Stimulated activated CD8-positive, alpha-beta memory T cell treated with anti-CD3 and anti-CD28 coated beads, Interleukin-4, amount 100 ng/mL, for 24 hours (primary cell): ENCODE measurements around the gene PRTN3.

Experiments used
- DNase-seq: peaks from one replicate; pipeline ENCODE4 v3.0.0-alpha.2; 2020; ENCODE audit warnings: low read depth

PRTN3 gene

GRCh38 chr19:840519-841206 is at the start of gene PRTN3:
Gene PRTN3 (plus strand): TSS chr19:840999. CDS start chr19:841009, 10 bp downstream.
- DNase-seq: no peak

DNA sequence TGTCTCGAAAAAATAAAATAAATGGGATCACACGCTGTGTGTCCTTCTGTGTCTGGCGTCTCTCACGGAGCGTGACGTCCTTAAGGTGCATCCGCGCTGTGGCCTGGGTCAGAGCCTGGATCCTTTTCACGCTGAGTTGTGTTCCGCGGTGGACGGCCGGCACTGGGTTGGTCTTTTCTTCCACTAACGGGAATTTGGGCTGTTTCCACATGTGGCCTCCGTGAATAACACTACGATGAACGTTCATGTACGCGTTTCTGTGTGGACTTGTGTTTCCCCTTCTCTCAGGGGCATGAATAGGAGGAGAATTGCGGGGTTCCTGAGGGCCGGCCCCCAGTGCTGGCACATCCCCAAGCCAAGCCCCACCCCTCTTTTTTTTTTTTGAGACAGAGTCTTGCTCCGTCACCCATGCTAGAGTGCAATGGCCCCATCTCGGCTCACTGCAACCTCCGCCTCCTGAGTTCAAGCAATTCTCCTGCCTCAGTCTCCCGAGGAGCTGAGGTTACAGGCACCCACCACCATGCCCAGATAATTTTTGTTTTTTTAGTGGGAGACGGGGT is 49.7 kb upstream of the PRTN3 start:
- no peak for DNase-seq

DNA sequence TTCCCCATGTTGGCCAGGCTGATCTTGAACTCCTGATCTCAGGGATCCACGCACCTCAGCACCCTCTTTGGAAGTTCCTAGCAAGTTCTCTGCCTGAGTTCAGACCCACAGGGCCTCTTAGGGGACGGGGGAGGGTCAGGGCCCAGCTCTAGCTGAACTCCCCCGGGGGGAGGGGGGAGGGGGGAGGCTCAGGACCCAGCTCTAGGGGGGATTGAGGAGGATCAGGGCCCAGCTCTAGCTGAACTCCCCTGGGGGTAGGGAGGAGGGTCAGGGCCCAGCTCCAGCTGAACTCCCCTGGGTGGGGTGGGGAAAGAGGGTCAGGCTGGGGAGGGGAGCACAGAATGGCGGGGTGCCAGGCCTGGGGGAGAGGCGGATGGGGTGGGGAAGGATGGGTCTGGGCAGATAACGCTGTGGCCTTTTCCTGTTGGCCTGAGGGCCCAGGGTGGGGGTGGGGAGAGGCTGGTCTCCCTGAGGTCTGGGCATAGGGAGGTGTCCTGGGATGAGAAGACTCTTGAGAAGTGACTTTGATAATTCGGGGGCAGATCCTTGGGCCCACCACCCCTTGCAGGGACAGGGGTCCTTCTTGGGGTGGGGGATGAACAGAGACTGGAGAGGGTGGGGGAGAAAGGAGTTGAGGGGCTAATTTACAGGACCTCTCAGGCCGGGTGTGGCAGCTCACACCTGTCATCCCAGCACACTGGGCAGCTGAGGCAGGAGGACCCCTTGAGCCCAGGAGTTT is 49.1 kb upstream of the PRTN3 start:
- DNase-seq: no peak

DNA sequence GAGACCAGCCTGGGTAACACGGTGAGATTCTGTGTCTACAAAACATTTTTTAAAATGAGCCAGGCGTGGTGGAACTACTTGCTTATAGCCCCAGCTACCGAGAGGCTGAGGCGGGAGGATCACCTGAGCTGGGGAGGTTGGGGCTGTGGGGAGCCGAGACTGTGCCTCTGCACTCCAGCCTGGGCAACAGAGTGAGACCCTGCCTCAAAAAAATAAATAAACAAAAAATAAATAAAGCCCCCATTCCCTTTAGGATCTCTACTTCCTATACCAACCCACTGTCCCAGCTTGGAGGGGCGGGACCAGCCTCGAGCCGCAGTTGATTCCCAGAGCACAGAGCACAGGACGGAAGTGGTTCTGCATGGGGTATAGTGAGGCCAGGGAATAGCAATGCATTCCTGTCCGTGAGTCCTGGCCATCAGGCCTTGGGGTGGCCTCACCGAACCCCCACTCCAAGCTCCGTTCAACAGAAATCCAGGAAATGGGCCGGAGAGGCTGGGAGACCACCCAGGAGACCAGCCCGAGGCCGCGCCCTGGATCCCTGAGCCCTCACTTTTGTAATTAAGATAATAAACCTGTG is 48.4 kb upstream of the PRTN3 start:
- no peak for DNase-seq

DNA sequence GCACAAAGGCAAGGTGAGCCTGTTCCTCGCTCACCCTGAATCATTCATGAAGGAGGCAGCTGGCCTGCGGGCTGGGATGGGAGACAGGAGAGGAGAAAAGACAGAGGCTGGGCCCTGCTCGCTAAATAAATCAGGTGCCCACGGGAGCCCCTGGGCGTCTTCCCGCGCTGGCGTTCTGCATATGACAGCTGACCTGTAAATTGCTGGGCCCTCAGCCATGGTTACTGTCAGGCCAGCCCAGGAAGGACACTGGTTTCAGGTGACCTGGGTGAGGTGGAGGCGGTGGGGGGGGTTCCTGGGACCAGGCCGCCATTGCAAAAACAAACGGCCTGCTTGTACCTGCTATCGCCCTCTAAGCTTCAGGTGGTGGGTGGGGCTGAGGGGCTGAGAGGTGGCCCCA is 47.0 kb upstream of the PRTN3 start:
- no peak for DNase-seq

- no peak for DNase-seq
These were observed 45.7 kb upstream of the PRTN3 start for GRCh38 chr19:795073-795611.

DNA sequence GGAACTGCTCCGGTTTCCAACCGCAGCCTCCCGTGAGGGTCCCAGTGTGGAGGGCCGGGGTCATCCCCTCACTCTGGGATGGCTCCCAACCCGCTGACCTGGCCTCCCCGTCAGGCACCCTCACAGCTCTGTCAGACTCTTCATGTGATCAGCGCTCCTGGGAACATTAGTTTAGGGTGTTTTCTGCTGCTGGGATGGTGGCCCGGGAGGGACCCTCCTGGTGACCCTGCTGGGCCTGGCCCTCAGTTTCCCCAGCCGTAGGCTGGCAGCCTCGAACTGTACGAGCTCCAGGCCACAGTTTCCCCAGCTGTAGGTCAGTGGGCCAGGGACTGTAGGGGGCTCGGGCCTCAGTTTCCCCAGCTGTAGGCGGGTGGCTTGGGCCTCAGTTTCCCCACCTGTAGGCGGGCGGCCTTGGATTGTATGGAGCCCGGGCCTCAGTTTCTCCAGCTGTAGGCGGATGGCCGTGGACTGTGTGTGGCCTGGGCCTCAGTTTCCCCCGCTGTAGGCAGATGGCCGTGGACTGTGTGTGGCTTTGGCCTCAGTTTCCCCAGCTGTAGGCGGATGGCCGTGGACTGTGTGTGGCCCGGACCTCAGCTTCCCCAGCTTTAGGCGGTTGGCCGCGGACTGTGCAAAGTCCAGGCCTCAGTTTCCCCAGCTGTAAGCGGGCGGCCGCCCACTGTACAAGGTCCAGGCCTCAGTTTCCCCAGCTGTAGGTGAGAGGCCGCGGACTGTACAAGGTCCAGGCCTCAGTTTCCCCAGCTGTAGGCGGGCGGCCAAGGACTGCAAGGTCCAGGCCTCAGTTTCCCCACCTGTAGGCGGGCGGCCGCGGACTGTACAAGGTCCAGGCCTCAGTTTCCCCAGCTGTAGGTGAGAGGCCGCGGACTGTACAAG is 44.9 kb upstream of the PRTN3 start:
- no peak for DNase-seq

DNA sequence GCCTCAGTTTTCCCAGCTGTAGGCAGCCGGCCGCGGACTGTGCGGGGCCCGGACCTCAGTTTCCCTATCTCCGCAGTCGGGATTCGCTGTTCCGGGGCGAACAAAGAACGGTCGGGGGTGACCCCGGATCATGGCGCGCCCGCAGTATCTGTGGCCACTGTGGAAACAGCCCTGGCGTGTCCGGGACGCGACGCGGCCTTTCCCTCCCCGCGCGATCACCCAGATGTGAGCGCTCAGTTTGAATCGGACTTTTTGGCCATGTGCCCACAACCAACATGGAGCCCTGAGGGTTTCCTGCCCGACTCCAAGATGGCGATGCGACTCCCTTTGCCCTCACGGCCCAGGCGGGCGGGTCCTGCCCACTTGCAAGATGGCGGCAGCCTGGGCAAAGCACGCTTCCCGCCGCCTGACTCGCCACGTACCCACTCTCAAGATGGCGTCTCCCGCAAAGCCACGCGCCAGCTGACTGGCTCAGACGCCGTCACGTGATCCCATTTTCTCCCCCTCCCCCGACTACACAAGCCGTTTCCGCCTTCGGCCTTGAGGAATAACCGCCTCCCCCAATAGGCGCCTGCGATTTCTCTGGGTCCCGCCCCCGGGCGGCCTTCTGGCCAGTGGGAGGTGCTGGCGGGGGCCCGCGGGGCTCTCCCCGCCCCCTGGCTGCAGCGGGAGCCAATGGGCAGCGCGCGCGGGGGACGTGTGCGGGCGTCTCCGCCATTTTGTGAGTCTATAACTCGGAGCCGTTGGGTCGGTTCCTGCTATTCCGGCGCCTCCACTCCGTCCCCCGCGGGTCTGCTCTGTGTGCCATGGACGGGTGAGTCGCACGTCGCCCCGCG is 43.9 kb upstream of the PRTN3 start, which contains the start of gene PTBP1:
Gene PTBP1 (plus strand): TSS at position 761 of the 836 bp plus-strand sequence. CDS start 46 bp downstream, at position 807.
- DNase-seq: peak; percentile 98

- DNase-seq: peak; percentile 85
These were observed 43.0 kb upstream of the PRTN3 start for GRCh38 chr19:797528-798414.

DNA sequence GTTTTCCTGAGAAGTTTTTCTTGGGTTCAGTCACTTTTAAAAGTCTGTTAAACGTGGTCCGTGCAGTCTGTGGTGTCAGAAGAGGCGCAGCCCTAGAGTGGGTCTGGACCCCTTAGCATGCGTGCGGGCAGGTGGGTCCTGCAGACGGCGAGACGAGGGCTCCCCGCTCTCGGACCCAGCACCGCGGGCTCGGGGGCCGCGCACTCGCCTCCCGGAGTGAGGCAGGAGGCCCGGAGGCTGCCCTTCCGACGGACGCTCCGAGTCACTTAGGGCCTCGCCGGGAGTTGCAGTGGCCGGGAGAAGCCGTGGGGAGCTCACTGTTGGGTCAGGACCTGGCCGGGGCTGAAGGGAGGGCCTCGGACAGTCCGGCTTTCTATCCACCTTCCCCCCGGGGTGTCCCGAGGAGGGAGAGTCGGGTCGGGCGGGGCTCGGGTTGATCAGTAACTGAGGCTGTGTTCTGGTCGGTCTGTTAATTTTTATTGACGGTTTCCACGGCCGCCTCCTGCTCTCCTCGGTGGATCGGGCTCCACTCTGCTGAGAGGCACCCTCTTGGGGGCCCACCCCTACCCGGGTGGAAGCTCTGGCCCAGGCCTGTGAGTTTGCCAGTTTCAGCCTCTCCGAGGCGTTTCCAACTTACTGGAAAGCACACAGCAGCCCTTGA is 42.3 kb upstream of the PRTN3 start:
- DNase-seq: no peak

DNA sequence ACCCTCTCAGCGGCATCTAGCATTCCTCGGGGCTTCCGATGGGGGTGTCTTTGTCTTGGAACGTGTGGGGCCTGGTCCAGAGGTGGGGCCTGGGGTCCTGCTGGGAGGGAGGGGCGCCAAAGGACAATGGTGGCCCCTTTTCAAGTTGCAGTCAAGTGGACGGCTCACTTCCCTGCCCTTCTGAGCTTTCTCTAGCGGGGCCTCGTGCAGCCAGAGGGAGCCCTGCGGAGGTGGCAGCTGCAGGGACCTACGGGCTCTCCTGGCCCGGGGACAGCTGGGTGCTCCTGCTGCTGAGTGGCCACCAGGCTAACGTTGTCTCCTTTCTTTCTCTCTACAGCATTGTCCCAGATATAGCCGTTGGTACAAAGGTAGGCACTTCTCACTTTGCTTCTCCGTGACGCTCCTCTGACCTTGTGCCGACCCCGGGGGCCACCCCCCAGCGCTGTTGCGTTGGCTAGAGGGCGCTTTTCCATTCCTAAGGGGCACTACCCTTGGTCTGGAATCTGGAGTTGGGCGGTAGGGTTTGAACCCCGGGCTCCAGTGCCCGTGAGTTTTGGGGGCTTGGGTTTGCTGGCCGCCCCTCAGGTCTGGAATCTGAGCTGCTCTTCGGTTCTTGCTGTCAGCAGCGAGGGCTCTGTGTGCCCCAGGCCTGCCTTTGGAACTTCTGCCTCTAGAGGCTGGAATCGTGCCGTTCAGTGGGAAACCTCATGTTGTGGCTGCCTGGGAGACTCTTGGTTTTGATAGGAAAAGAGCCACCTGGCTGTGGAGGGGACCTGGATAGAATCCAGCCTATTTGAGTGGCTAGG is 41.5 kb upstream of the PRTN3 start:
- no peak for DNase-seq

DNA sequence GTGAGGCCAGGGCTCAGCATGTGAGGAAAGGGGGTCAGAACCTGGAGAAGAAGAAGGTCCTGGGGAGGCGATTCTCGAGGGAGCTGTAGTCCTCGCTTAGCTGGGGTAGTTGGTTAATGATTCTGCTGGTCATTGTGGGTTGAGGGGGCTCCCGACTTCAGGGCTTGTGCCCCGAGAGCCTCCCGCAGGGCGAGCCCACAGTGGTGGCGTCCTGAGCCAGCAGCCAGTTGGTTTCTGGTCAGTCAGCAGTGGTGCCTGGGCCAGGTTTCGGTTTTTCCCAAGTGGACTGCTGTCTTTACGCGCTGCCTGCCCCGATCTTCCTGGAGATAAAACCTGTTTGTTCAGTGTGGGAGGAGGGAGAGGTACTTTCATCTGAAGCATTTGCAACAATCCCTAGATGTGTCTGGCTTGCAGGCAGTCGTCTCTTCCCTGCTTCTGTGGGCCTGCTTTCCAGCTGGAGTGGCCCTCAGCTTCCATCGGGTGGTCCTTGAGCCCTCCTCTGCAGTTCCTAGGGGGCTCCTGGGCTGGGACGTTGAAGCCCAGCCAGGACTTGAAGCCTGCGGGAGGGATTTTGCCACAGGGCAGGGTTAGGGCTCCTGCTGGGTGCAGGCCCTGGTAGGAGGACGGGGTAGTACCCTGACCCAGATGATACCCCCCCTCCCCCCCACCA is 40.3 kb upstream of the PRTN3 start:
- no peak for DNase-seq

DNA sequence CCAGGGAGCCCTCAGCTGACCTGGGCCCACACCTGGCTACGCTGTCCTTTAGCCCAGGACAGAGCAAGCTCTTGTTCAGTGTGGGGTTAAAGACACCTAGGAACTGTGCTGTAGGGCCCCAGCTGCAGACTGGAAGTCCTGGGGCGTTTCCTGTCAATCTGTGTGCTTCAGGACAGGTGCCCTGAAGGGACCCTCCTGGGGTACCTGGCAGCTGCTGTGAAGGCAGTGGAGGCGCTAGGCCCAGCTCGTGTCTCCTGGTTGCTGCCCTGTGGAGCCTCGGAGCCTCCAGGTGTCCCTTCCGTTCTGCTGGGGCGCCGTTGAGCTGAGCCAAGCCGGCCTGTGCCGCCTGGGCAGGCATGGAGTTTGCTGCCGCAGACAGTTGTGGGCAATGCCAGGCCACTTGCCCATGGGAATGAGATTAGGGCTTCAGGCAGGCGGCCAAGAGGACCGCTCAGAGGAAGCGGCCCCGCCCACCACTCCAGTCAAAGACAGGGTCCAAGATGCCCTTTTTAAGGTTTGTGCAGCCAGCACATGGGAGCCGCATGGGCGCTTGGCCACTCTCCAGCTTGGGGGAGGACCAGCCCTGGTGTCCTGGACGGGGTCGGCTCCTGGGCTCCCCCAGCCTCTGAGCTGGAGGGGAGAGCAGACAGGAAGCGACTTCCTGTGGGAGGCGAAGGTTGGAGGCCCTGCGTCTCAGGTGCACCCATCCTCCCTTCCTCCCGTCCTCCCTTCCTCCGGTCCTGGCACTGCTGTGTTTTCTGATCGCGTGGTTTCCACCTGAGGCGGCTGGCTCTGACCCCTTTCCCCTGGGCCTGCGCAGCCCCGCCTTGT is 39.6 kb upstream of the PRTN3 start:
- DNase-seq: no peak

- DNase-seq: no peak
These were observed 38.8 kb upstream of the PRTN3 start for GRCh38 chr19:801861-802497.

GRCh38 chr19:802498-803098 is 38.2 kb upstream of the PRTN3 start:
- DNase-seq: no peak

GRCh38 chr19:803099-803561 is 37.7 kb upstream of the PRTN3 start:
- no peak for DNase-seq
